Measurements from ENCODE around the gene MNS1.
"Not testable (repeated sequence)": the region's sequence is repeated elsewhere in the genome, so short reads cannot be mapped to it uniquely, and the experiment has no call there.

Gene MNS1

DNA sequence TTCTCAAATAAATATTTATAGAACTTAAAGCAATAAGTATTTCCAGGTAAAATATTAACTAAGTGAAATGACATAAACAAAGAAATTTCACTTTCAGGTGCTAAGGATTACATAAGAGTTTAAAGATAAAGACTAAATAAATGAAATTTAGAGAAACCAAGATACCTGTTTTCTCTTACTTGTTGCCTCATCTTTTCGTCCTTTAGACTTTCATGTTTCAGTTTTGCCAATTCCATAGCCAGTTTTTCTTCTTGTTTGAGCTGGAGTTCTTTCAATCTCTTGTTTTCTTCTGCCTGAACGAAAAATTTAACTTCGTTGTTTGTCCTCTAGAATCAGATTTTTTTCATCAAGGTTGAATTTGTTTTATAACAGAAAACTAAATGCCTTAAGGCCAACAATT, 8.7 kb downstream of the MNS1 start:
- H3K4me3 ChIP-seq: no peak overlapping the region
- H3K9ac ChIP-seq: no peak overlapping the region
- H3K9me3 ChIP-seq: no peaks in the 10 kb centered on the region
- no peaks in the 10 kb centered on the region for H3K27me3 ChIP-seq
- no peaks in the 10 kb centered on the region for H3K36me3 ChIP-seq
- no peak overlapping the region for H3K27ac ChIP-seq
- H4K20me1 ChIP-seq: no peaks in the 10 kb centered on the region
- no peak overlapping the region for H3K4me2 ChIP-seq
- no peak for TF ChIP-seq Cebpa-rat (IDR thresholded peaks at IDR 0.05)
- no peaks in the 10 kb centered on the region for H3K4me1 ChIP-seq

DNA sequence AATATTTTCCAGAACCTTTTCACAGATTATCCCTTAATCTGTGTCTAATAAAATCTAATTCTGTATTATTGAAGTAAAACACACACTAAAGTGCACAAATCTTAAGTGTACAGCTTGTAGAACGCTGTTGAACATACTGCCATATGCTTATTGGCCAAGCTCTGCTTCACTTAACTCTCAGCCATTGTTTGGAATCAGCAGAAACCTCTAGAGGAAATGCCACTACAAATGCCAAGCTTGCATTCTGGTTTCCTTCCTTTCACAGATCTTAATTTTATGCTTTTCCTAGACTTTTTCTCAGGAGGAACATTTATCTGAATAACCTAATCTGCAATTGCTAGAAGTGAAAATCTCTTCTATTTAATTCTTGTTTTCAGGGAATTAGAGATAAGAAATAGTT, 10.1 kb downstream of the MNS1 start:
- no peaks in the 10 kb centered on the region for H4K20me1 ChIP-seq
- H3K9me3 ChIP-seq: no peaks in the 10 kb centered on the region
- H3K9ac ChIP-seq: no peak overlapping the region
- H3K27me3 ChIP-seq: no peaks in the 10 kb centered on the region
- H3K27ac ChIP-seq: no peak overlapping the region
- H3K4me3 ChIP-seq: no peak overlapping the region
- H3K4me1 ChIP-seq: no peaks in the 10 kb centered on the region
- H3K36me3 ChIP-seq: no peaks in the 10 kb centered on the region
- no peak for TF ChIP-seq Cebpa-rat (IDR thresholded peaks at IDR 0.05)
- no peak overlapping the region for H3K4me2 ChIP-seq

- no peaks in the 10 kb centered on the region for H3K4me1 ChIP-seq
- peaks cover 4% of the 10 kb centered on the region; the same call in 1 of the 2 replicates for H3K9me3 ChIP-seq
- H3K27ac ChIP-seq: no peak overlapping the region
- TF ChIP-seq Cebpa-rat (IDR thresholded peaks at IDR 0.05): no peak
- H3K36me3 ChIP-seq: no peaks in the 10 kb centered on the region
- no peaks in the 10 kb centered on the region for H4K20me1 ChIP-seq
- no peak overlapping the region for H3K4me2 ChIP-seq
- no peaks in the 10 kb centered on the region for H3K27me3 ChIP-seq
- H3K4me3 ChIP-seq: no peak overlapping the region
- no peak overlapping the region for H3K9ac ChIP-seq
Observed at GRCh38 chr15:56445746-56446145, 19.2 kb downstream of the MNS1 start.

DNA sequence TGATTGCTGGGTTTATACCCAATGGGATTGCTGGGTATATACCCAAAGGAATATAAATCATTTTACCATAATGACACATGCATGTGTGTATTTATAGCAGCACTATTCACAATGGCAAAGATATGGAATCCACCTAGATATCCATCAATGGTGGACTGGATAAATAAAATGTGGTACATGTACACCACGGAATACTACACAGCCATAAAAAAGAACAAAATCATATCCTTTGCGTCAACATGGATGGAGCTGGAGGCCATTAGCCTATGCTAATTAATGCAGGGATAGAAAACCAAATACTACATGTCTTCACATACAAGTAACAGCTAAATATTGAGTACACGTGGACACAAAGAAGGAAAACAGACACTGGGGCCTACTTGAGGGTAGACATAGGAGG, 22.6 kb downstream of the MNS1 start:
- H3K9me3 ChIP-seq: peaks cover 4% of the 10 kb centered on the region; the same call in 1 of the 2 replicates
- H3K4me1 ChIP-seq: no peaks in the 10 kb centered on the region
- no peak overlapping the region for H3K27ac ChIP-seq
- H3K4me3 ChIP-seq: no peak overlapping the region
- TF ChIP-seq Cebpa-rat (IDR thresholded peaks at IDR 0.05): no peak
- no peak overlapping the region for H3K9ac ChIP-seq
- no peaks in the 10 kb centered on the region for H4K20me1 ChIP-seq
- H3K36me3 ChIP-seq: no peaks in the 10 kb centered on the region
- H3K4me2 ChIP-seq: no peak overlapping the region
- H3K27me3 ChIP-seq: no peaks in the 10 kb centered on the region

DNA sequence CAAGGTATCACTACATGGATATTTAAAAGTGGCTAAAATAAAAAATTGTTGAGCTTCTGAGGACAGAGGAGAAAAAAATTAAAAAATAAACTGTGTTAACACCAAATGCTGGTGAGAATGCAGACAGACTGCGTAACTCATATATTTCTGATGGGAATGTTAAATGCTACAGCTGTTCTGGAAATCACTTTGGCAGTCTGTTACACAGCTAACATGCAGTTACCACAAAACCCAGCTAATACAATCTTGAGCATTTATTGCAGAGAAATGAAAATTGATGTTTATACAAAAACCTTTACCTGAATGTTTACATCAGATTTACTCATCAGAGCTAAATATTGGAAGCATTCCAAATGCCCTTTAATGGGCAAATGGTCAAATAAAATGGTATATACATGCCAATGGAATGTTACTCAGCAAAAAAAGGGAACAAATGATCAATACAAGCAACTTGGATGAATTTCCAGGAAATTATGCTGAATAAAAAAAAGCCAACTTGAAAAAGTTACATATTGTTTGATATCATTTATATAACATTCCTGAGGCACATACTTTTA, 24.6 kb downstream of the MNS1 start:
- Histone ChIP-seq H3K27ac (no peak overlapping the region), H3K4me2 (no peak overlapping the region)
- TF ChIP-seq Cebpa-rat (IDR thresholded peaks at IDR 0.05): no peak

GRCh38 chr15:56432304-56432703, 32.6 kb downstream of the MNS1 start:
- H3K27ac ChIP-seq: no peak overlapping the region
- no peaks in the 10 kb centered on the region for H3K4me1 ChIP-seq
- H3K4me3 ChIP-seq: no peak overlapping the region
- H3K4me2 ChIP-seq: no peak overlapping the region
- no peak overlapping the region for H3K9ac ChIP-seq
- no peak for TF ChIP-seq Cebpa-rat (IDR thresholded peaks at IDR 0.05)
- no peaks in the 10 kb centered on the region for H3K27me3 ChIP-seq
- no peaks in the 10 kb centered on the region for H3K9me3 ChIP-seq
- no peaks in the 10 kb centered on the region for H3K36me3 ChIP-seq
- H4K20me1 ChIP-seq: no peaks in the 10 kb centered on the region

More for the DNA sequence above, 24.6 kb downstream of the MNS1 start:
- Histone ChIP-seq H3K4me1 (no peaks in the 10 kb centered on the region), H3K27me3 (no peaks in the 10 kb centered on the region), H3K9ac (no peak overlapping the region), H3K9me3 (peaks cover 4% of the 10 kb centered on the region; the same call in 1 of the 2 replicates), H3K36me3 (no peaks in the 10 kb centered on the region), H3K4me3 (no peak overlapping the region), H4K20me1 (no peaks in the 10 kb centered on the region)

DNA sequence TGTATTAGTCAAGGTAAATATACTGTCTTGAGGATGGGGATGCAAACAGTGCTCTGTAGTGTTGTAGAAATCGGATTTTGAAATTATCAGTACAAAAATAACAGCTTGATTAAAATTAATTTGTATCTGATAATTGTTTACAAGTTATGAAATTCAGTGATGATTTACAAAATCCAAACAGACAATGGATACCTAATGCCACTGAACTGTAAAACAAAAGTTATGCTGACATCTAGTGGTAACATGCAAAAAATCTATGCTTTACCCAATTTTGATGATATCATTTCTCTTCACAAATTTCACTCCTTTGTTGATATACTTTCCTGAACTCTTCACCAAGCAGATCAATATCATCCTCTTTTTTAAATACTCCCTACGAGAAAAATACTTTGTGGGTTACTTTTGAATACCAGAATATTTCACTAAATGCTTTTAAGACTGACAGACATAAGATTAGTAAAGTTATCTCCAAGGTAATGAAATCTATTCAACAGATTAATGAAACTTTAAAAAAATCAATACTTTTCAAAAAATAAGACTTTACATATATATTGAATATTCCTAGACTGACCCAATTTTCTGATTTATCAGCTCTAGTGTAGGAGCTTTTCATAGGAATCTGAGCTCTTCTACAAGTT, 36.0 kb downstream of the MNS1 start:
- Histone ChIP-seq H3K9ac (no peak overlapping the region), H4K20me1 (no peaks in the 10 kb centered on the region), H3K27ac (no peak overlapping the region), H3K9me3 (0 out of 2 replicates have a peak, but pooled peaks cover 7% of the 10 kb centered on the region), H3K27me3 (no peaks in the 10 kb centered on the region), H3K4me2 (no peak overlapping the region), H3K36me3 (no peaks in the 10 kb centered on the region), H3K4me3 (no peak overlapping the region), H3K4me1 (no peaks in the 10 kb centered on the region)
- TF ChIP-seq Cebpa-rat (IDR thresholded peaks at IDR 0.05): no peak

DNA sequence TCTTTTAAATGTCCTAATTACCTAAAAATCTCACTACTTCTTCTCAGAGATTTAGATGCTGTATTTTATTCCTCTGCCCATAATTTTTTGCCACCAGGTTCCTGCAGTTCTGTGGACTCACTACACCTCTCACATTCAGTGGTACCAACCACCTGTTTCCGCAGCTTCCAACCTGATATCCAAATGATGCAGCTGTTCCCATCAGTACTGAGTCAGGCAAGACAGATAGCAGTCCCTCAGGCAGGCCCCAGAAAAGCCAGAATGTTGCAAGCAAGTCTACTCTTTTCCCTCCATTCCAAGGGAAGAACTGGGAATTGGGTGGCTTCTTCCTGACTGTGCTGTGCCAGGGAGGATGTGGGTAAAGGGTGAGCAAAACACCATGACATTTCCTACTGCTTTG, 39.0 kb downstream of the MNS1 start:
- H3K27me3 ChIP-seq: no peaks in the 10 kb centered on the region
- no peak overlapping the region for H3K27ac ChIP-seq
- H3K4me1 ChIP-seq: no peaks in the 10 kb centered on the region
- no peaks in the 10 kb centered on the region for H3K36me3 ChIP-seq
- no peaks in the 10 kb centered on the region for H4K20me1 ChIP-seq
- H3K9me3 ChIP-seq: 0 out of 2 replicates have a peak, but pooled peaks cover 7% of the 10 kb centered on the region
- H3K4me3 ChIP-seq: no peak overlapping the region
- no peak overlapping the region for H3K4me2 ChIP-seq
- TF ChIP-seq Cebpa-rat (IDR thresholded peaks at IDR 0.05): no peak
- no peak overlapping the region for H3K9ac ChIP-seq

DNA sequence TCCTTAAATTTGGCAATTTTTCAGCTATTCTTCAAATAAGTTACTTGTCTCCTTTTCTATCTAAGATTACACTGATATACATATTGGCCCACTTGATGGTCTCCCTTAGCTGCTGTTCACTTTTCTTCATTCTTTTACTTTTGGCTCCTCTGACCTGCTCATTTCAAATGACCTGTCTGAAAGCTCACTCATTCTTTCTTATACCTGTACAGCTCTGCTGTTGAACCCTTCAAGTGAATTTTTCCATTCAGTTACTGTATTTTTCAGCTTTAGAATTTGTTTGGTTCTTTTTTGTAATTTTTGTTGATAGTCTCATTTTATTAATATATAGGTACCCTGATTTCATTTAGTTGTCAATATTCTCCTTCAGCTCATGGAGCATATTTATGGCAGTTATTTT, 39.7 kb downstream of the MNS1 start:
- H3K4me3 ChIP-seq: no peak overlapping the region
- H3K27ac ChIP-seq: no peak overlapping the region
- no peak overlapping the region for H3K4me2 ChIP-seq
- no peak for TF ChIP-seq Cebpa-rat (IDR thresholded peaks at IDR 0.05)
- 0 out of 2 replicates have a peak, but pooled peaks cover 7% of the 10 kb centered on the region for H3K9me3 ChIP-seq
- H3K36me3 ChIP-seq: no peaks in the 10 kb centered on the region
- H3K4me1 ChIP-seq: no peaks in the 10 kb centered on the region
- H4K20me1 ChIP-seq: no peaks in the 10 kb centered on the region
- H3K27me3 ChIP-seq: no peaks in the 10 kb centered on the region
- no peak overlapping the region for H3K9ac ChIP-seq

DNA sequence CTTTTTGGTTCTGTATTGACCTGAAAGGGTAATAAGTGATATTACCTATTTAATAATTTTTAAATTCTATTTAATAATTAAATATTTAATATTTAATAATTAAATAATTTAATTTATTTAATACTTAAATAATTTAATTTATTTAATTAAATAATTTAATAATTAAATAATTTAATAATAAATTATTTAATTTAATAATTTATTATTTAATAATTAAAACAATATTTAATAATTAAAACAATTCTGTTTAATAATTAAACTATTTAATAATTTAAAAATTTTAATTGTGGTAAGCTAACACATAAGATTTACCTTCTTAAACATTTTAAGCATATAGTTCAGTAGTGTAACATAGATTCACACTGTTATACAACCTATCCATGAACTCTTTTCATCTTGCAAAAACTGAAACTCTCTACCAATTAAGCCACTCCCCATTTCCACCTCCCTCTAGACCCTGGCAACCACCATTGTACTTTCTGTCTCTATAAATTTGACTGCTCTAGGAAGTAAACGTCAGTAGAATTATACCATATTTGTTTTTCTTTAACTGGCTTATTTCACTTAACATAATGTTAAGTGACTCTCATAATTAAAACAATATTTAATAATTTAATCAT, 51.7 kb downstream of the MNS1 start:
- H3K4me1 ChIP-seq, H4K20me1 ChIP-seq, H3K36me3 ChIP-seq, H3K9me3 ChIP-seq, H3K4me3 ChIP-seq, H3K27ac ChIP-seq, H3K27me3 ChIP-seq, H3K9ac ChIP-seq, H3K4me2 ChIP-seq: not testable (repeated sequence)
